CD4-positive, alpha-beta T cell (primary cell): Measurements from ENCODE around the gene BACE2. TPM values are rescaled to one million over a fixed set of nuclear protein-coding genes. Genes with fewer than 3 reads are reported as not detected.
"Not testable (repeated sequence)": the region's sequence is repeated elsewhere in the genome, so short reads cannot be mapped to it uniquely, and the experiment has no call there.

Experiments used
- ATAC-seq: fragments of 200-7000 bp; cut with Tn5 transposase; one replicate; pipeline ENCODE4 v1.10.0; 2022; ENCODE audit warnings: mild to moderate bottlenecking; ENCODE audit not compliant: poor library complexity
- CTCF ChIA-PET: fragments of 350-600 bp; sonication (Branson Sonifier 250); formaldehyde crosslinking; loops from one replicate; lab custom pipeline; 2021; ENCODE audit warnings: antibody characterized with exemption, inconsistent platforms; lab: Charles Lee
- POLR2A ChIA-PET: fragments of 350-600 bp; sonication (Branson Sonifier 250); formaldehyde crosslinking; loops from one replicate; lab custom pipeline; 2021; ENCODE audit warnings: antibody characterized with exemption, inconsistent platforms; lab: Charles Lee
- DNase-seq, 14 experiments: peaks; one replicate each; pipeline ENCODE4 v3.0.0-alpha.2; 2013 to 2020; ENCODE audit warnings: mixed read lengths in 2 of 14
- H3K27ac ChIP-seq, 2 donors: one replicate each; pipeline versions ENCODE4 v1.5.1 to v1.7.0; 2013; ENCODE audit warnings: low read length in 2 of 2, low read depth in 1 of 2, mild to moderate bottlenecking in 1 of 2
- H3K27me3 ChIP-seq, 2 experiments: 1 replicate in 1 of 2; 2 replicates in 1 of 2; pipeline versions ENCODE4 v1.6.1 to v1.7.0; 2013; ENCODE audit warnings: low read length in 2 of 2, control low read depth in 1 of 2, mild to moderate bottlenecking in 1 of 2, moderate library complexity in 1 of 2; ENCODE audit not compliant: insufficient read depth in 2 of 2, control insufficient read depth in 1 of 2
- H3K36me3 ChIP-seq: one replicate; pipeline ENCODE4 v1.6.1; 2013; ENCODE audit warnings: low read length, control low read depth; ENCODE audit not compliant: insufficient read depth
- H3K4me1 ChIP-seq: one replicate; pipeline ENCODE4 v1.6.1; 2013; ENCODE audit warnings: low read length, control low read depth; ENCODE audit not compliant: insufficient read depth
- H3K4me3 ChIP-seq: one replicate; pipeline ENCODE4 v1.5.1; 2013; ENCODE audit warnings: mild to moderate bottlenecking, low read length, moderate library complexity
- H3K9me3 ChIP-seq, 2 experiments: 1 replicate in 1 of 2; 2 replicates in 1 of 2; pipeline versions ENCODE4 v1.6.1 to v1.7.0; 2013; ENCODE audit warnings: low read length in 2 of 2, mild to moderate bottlenecking in 2 of 2, control low read depth in 1 of 2, moderate library complexity in 1 of 2; ENCODE audit not compliant: control insufficient read depth in 1 of 2, insufficient read depth in 1 of 2
- H3K27ac Mint-ChIP-seq: one replicate; pipeline ENCODE4 v1.8.0; 2020; ENCODE audit warnings: mixed read lengths
- H3K27me3 Mint-ChIP-seq: one replicate; pipeline ENCODE4 v1.8.0; 2021; ENCODE audit warnings: mixed read lengths
- H3K36me3 Mint-ChIP-seq: one replicate; pipeline ENCODE4 v1.8.0; 2021; ENCODE audit warnings: low read depth, mixed read lengths
- H3K4me1 Mint-ChIP-seq: one replicate; pipeline ENCODE4 v1.8.0; 2021; ENCODE audit warnings: low read depth, mixed read lengths
- H3K4me3 Mint-ChIP-seq: one replicate; pipeline ENCODE4 v1.8.0; 2020; ENCODE audit warnings: mild to moderate bottlenecking, mixed read lengths
- H3K9me3 Mint-ChIP-seq: one replicate; pipeline ENCODE4 v1.8.0; 2020; ENCODE audit warnings: mixed read lengths
- intact Hi-C, 2 experiments: fragments of 100-400 bp; cut with DNase I in 1 of 2; cut with micrococcal nuclease in 1 of 2; formaldehyde crosslinking; loops; one replicate each; pipeline versions ENCODE4 v1.15.1 to v1.9.0; 2023 to 2025; cut with DNase I, micrococcal nuclease
- total RNA-seq, 174 experiments: library from RNA in 2 of 174; stranded (reverse) in 2 of 174; gene quantifications; one replicate each; pipeline ENCODE4 v1.2.3 and lab custom pipeline; 2021 to 2026
- TF ChIP-seq, protein P1 (sequence below): fragments of 200-600 bp; IDR thresholded peaks from one replicate; pipeline ENCODE4 v1.8.0; 2022; ENCODE audit warnings: antibody characterized with exemption, mild to moderate bottlenecking

The BACE2 gene
- total RNA-seq, 2 experiments from 2014 or later, result 0.16 TPM; not detected in 1

DNA sequence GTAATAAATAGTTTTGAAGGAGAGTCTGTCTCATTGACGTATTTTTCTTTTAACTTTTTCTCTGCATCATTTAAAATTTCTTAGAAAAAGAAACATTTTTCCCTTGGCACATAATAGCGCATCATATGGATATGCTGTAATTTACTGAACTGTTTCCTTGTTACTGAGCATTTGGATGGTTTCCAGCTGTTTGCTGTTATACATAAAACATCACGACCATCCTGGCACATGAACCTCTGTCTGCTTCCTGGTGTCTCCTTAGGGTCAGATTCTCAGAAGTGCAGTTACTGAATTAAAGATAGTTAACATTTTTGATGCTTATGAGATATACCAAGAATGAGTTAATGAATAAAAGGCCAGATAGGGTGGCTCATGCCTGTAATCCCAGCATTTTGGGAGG lies 67.2 kb downstream of the BACE2 start:
- TF ChIP-seq, protein P1, sequence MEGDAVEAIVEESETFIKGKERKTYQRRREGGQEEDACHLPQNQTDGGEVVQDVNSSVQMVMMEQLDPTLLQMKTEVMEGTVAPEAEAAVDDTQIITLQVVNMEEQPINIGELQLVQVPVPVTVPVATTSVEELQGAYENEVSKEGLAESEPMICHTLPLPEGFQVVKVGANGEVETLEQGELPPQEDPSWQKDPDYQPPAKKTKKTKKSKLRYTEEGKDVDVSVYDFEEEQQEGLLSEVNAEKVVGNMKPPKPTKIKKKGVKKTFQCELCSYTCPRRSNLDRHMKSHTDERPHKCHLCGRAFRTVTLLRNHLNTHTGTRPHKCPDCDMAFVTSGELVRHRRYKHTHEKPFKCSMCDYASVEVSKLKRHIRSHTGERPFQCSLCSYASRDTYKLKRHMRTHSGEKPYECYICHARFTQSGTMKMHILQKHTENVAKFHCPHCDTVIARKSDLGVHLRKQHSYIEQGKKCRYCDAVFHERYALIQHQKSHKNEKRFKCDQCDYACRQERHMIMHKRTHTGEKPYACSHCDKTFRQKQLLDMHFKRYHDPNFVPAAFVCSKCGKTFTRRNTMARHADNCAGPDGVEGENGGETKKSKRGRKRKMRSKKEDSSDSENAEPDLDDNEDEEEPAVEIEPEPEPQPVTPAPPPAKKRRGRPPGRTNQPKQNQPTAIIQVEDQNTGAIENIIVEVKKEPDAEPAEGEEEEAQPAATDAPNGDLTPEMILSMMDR, result no peak
- Mint-ChIP-seq H3K4me3 (no peak overlapping the region), H3K27ac (no peak overlapping the region), H3K4me1 (no peaks in the 10 kb centered on the region), H3K36me3 (no peaks in the 10 kb centered on the region), H3K9me3 (no peaks in the 10 kb centered on the region), H3K27me3 (peaks cover 19% of the 10 kb centered on the region)
- no peaks in the 10 kb centered on the region for H3K4me1 ChIP-seq
- ChIA-PET CTCF (no interaction called here), POLR2A (no interaction called here)
- ATAC-seq, result no peak
- peaks cover 0 to 6% of the 10 kb centered on the region in 2 experiments for H3K9me3 ChIP-seq
- intact Hi-C loops, result no loop called here
- no peak for DNase-seq
- no peaks in the 10 kb centered on the region for H3K36me3 ChIP-seq
- H3K27me3 ChIP-seq, result peaks cover 0 to 8% of the 10 kb centered on the region in 2 experiments
- H3K4me3 ChIP-seq, result no peak overlapping the region
- H3K27ac ChIP-seq, result no peak overlapping the region

DNA sequence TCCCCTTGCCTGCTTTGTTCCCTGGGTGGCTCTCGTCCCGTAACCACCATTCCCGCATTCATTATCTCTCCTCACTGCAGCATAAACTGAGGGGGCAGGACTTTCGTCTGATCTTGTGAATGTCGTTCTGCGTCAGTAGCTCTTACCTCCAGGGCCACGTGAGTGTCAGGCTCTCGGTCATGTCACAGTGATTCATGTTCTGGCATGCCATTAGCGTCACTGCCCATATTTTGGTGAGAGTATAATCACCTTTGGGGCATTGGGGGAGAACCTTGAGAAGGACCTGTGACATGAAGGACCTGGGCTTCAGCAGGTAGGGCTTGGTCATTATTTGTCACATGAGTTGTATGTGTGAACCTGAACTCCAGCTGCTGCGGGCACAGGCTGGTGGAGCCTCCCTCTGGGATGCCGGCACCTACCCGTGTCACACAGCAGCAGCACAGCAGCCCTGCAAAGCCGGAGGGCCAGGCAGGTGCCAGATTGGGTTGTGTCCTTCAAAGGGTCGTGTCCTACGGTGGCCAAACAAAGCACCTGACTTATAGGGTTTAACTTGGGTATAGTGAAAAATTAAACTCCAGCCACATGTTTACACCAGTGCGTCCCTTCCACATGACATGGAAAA lies 68.5 kb downstream of the BACE2 start:
- H3K4me1 ChIP-seq, result no peaks in the 10 kb centered on the region
- Mint-ChIP-seq H3K27me3 (peaks cover 19% of the 10 kb centered on the region), H3K4me1 (no peaks in the 10 kb centered on the region), H3K9me3 (no peaks in the 10 kb centered on the region), H3K27ac (no peak overlapping the region), H3K36me3 (no peaks in the 10 kb centered on the region), H3K4me3 (no peak overlapping the region)
- no peak overlapping the region for H3K27ac ChIP-seq
- intact Hi-C loops, result no loop called here
- DNase-seq, result no peak
- ChIA-PET POLR2A (no interaction called here), CTCF (no interaction called here)
- peaks cover 0 to 6% of the 10 kb centered on the region in 2 experiments for H3K9me3 ChIP-seq
- no peaks in the 10 kb centered on the region for H3K36me3 ChIP-seq
- H3K27me3 ChIP-seq, result peaks cover 0 to 4% of the 10 kb centered on the region in 2 experiments
- TF ChIP-seq, protein P1, result no peak
- no peak for ATAC-seq
- H3K4me3 ChIP-seq, result no peak overlapping the region

DNA sequence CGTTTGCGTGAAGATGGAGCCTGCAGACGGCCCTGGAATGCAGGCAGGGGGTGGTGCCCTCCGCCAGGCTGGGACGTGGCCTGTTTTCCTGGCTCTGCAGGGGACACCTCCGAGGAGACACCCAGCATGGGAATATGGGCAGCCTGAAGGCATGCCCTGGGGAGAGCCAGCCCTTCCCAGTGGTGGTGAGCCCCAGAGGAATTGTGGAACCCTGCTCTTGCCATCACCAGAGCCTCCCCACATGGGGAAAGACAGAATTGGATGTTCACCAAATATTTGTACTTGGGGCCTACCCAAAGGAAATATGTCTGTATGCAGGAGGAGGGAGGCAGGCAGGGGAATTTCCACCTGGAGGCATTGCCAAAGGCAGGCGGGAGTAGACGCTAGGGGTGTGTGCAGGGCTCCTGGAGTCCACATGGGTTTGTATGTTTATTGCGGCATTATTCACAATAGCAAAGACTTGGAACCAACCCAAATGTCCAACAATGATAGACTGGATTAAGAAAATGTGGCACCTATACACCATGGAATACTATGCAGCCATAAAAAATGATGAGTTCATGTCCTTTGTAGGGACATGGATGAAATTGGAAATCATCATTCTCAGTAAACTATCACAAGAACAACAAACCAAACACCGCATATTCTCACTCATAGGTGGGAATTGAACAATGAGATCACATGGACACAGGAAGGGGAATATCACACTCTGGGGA lies 70.3 kb downstream of the BACE2 start:
- H3K9me3 ChIP-seq, H3K4me3 Mint-ChIP-seq, POLR2A ChIA-PET, H3K4me3 ChIP-seq, intact Hi-C loops, H3K27ac ChIP-seq, DNase-seq, H3K9me3 Mint-ChIP-seq, H3K36me3 Mint-ChIP-seq, H3K27me3 ChIP-seq, H3K4me1 Mint-ChIP-seq, H3K27ac Mint-ChIP-seq, H3K36me3 ChIP-seq, CTCF ChIA-PET, ATAC-seq, H3K4me1 ChIP-seq: not testable (repeated sequence)
- peaks cover 17% of the 10 kb centered on the region for H3K27me3 Mint-ChIP-seq
